Measurements from ENCODE around the gene ELOVL5.

DNA sequence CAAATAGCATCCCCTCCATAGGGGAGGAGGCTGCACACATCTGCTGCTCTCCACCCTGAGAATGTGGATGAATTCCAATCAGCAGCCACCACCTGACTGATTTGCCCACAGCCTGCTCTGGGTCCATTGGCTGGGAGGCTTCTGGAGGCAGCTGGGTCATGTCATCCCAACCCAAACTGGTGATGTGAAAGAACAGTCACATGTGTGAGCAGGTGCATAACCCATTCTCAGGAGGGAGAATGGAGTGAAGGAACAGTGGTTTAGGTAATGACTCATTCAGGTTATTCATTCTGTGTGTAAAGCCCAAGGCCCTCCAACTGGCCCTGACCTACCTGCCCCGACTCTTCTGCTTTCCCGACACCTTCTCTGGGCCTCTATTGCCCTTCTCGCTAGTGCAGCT lies 109.2 kb downstream of the ELOVL5 start:
- TF ChIP-seq GATA2 (IDR thresholded peaks at IDR 0.05; ENCODE audit: low read depth, low read length): no peak
- TF ChIP-seq GATA3 (IDR thresholded peaks at IDR 0.05; ENCODE audit: low read depth, low read length): no peak

All from SH-SY5Y (cell line).